Caki2 (cell line): ENCODE data around the gene PRIMA1. TPM values are rescaled to one million over a fixed set of nuclear protein-coding genes. Genes with fewer than 3 reads are reported as not detected.

Experiments
- DNase-seq: peaks from one replicate; pipeline ENCODE4 v3.0.0-alpha.2; 2015; ENCODE audit warnings: low read depth
- in situ Hi-C: cut with HindIII; loops from 2 replicates; pipeline ENCODE4 v1.10.0; 2016; ENCODE audit warnings: low sequenced_read_pairs, low pct_unique_long_range_greater_than_20kb, mixed read lengths
- total RNA-seq: library from RNA; depleted of rRNA; stranded (reverse); fragments of >200 nt; shearing (Covaris generic); gene quantifications from 2 replicates; pipeline ENCODE4 v1.2.3, GENCODE V29; 2014; ENCODE audit warnings: low replicate concordance

PRIMA1 gene
- total RNA-seq, 1 experiment from 2014 or later = not detected

GRCh38 chr14:93743270-93744060 is 44.8 kb downstream of the PRIMA1 start:
- in situ Hi-C loops = no loop called here
- DNase-seq = no peak

GRCh38 chr14:93742761-93743160 is 45.5 kb downstream of the PRIMA1 start:
- no peak for DNase-seq
- in situ Hi-C loops = no loop called here

GRCh38 chr14:93741556-93742230 is 46.6 kb downstream of the PRIMA1 start:
- no peak for DNase-seq
- in situ Hi-C loops = no loop called here

- in situ Hi-C loops = no loop called here
- no peak for DNase-seq
These were observed 50.7 kb downstream of the PRIMA1 start for GRCh38 chr14:93737634-93738033.

DNA sequence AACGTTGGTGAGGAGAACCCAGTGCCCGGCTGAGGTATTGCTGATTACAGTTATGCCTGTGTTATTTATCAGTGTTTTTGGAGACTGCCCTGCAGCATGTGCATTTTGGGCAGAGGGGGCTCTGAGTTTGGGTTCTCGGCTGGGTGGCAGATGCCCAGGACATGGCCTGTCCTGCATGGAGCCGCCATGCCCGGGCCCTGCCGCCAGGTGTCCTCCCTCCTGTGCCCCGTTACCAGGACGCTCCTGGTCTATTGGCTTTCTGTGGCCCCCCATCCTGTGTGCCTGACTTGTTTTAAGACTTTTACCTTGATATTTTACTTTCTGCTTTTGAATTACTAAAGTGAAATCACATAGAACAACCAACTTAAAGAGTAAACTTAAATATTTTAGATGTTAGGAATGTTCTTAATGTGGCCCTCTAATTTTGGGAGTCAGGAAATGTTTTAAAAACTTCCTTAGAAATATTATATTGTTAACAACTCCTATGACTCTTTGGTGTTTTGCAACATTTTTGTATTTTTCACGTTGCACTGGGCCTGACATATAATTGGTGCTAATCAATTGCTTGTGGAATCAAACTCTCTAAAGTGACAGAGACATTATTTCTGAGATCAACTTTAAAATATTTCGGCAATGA is 51.8 kb downstream of the PRIMA1 start:
- in situ Hi-C loops = no loop called here

GRCh38 chr14:93735206-93735605 is 53.1 kb downstream of the PRIMA1 start:
- in situ Hi-C loops = no loop called here
- DNase-seq = no peak

More for the DNA sequence above, 51.8 kb downstream of the PRIMA1 start:
- no peak for DNase-seq

- DNase-seq = no peak
- in situ Hi-C loops = no loop called here
These were observed 54.0 kb downstream of the PRIMA1 start for GRCh38 chr14:93734086-93734822.

DNA sequence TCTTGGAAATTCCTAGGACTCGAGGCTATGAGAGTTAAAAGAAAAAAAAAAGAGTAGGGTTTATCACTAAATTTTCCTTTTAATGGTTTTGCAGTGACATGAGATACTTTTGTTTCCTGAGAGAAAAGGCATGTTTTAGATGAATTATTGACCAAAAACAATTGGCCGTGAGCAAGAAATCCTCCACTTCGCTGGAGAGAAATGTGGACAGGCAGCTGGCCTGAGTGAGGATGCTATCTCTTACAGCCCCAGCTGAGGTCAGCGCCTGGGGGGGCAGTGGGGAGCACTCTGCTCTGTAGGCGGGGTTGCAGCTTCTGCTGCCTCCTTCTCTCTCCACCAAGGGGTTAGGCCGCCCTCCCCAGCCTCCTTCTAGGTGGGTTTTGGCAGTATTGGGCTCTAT is 54.7 kb downstream of the PRIMA1 start:
- in situ Hi-C loops = no loop called here
- no peak for DNase-seq

DNA sequence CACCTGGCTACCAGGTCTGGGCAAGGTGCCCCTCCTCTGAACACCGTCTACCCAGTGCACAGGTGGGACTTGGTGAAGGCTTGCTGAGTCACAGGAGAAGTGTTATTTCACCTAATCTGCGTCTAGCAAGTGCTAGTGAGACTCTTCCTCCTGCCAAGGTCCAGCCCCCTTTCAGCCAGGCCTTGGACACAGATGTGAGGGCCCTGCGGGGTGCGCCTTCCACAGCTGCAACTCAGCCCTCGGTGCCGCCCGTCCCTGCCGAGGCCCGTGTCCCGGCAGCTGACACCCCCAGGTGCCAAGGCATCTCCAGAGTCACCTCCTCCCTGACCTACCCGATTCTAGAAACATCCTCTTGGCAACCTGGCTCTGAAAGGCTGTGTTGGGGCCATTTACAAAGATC is 55.1 kb downstream of the PRIMA1 start:
- in situ Hi-C loops = no loop called here
- DNase-seq = no peak

DNA sequence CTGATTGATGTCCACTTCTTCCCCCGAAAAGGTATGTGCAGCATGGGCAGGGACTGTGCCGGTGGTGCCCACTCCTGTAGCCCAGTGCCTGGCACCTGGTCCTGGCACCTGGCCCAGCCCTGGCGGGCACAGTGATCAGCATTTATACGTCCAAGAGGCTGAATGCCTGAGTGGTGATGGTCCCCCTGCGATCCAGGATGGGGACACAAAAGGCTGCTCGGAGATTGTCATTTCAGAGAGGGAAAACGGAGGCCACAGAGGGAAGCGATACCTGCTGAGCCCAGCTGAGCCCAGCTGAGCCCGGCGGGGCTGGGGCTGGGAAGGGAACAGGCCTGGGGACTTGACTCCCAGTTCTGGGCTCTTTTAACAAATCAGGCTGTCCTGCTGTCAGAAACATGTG is 55.8 kb downstream of the PRIMA1 start:
- DNase-seq = no peak
- in situ Hi-C loops = no loop called here

DNA sequence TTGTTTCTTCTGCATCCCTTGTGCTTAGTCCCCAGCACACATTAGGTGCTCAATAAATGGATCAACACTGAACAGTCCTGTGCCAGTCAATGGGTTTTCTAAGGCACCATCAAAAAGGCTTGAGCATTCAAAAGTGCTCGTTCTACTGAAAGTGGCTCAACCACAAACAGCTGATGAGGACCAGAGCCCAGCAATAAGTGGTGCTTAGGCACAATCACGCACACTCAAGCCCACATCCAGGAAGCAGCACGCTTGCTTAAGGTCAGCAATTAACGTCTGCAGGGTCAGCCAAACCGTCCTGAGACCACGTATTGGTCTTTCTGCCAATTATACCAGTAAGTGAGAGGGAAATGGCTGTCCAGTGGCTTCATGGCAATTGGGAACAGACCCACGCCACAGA is 56.5 kb downstream of the PRIMA1 start:
- no peak for DNase-seq
- in situ Hi-C loops = no loop called here

DNA sequence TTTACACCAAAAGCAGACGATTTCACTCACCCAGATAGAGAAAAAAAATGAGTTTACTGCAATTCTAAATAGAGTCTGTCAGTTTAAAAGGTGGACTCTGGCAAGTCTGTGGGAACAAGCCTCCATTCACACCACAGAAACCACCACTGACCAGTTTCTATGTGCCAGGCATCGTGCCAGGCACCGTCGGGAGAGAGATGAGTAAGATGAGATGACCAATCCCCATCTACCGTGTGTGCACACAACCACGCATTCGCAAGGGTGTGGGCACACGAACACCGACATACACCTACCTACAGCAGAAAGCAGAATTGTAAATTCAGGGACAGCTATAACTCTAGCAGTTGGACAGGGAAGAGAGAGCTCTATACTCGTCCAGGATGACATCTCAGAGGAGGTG is 58.3 kb downstream of the PRIMA1 start:
- in situ Hi-C loops = no loop called here
- no peak for DNase-seq

GRCh38 chr14:93728651-93729016 is 59.7 kb downstream of the PRIMA1 start:
- DNase-seq = no peak
- in situ Hi-C loops = no loop called here

DNA sequence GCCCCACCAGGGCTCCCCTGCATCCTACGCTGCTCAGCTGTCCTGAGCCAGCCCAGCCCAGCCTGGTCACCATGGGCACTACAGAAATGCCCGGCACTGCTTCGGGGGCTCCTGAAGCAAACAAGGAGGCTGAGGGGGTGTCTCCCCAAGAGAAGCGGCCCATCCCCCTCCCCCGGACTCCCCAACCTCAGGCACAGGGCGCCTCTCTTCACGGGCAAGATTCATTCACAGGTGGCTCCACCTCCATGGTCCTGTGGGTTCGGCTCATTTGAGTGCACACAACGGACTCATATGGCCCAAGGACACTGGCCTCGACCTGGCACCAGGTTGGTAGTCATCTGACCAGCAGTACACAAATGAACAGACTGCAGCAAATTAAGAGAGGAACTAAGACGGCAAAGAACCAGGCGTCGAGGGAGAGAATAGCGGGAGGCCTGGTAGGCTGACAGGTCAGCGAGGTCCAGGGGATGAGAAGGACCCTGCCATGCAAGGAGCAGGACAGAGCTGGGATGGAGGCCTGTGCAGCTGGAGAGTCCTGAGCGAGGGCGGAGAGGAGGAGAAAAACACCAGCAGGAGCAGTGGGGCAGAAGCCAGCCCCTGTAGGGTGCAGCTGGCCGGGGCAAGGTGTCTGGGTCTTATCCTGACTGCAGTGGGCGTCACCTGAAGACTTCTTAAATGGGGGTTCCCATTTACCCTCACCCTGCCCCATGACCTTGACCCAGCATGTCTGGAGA is 60.2 kb downstream of the PRIMA1 start:
- no peak for DNase-seq
- in situ Hi-C loops = no loop called here

GRCh38 chr14:93727039-93727740 is 61.1 kb downstream of the PRIMA1 start:
- in situ Hi-C loops = no loop called here
- DNase-seq = no peak

GRCh38 chr14:93725993-93726392 is 62.3 kb downstream of the PRIMA1 start:
- no peak for DNase-seq
- in situ Hi-C loops = no loop called here

- DNase-seq = no peak
- in situ Hi-C loops = no loop called here
These were observed 63.2 kb downstream of the PRIMA1 start for GRCh38 chr14:93725002-93725582.
